Left lobe of liver (tissue), 1 donor: ENCODE results near the gene FCER2. TPM values are rescaled to one million over a fixed set of nuclear protein-coding genes. Genes with fewer than 3 reads are reported as not detected.

ENCODE experiments used
- total RNA-seq: library from RNA; stranded (reverse); gene quantifications from one replicate; pipeline ENCODE4 v1.2.1, GENCODE V29; 2021
- donor health status: DM: no; HTN: yes; CAD: no.

The FCER2 gene
- total RNA-seq, 1 donor from 2014 or later = 0.45 TPM

Other genes starting within 250 kb of the FCER2 start
- gene PEX11G, start 213.1 kb downstream of the FCER2 start, total RNA-seq = 16.5 TPM
- 31.3 TPM for gene ZNF358, start 186.0 kb downstream of the FCER2 start, total RNA-seq
- 25.7 TPM for gene MCOLN1, start 179.5 kb downstream of the FCER2 start, total RNA-seq
- 57.9 TPM for gene PNPLA6, start 166.4 kb downstream of the FCER2 start, total RNA-seq
- 40.8 TPM for gene CAMSAP3, start 106.3 kb downstream of the FCER2 start, total RNA-seq
- 21.2 TPM for gene XAB2, start 72.6 kb downstream of the FCER2 start, total RNA-seq
- gene PET100, start 72.3 kb downstream of the FCER2 start, total RNA-seq = 75.6 TPM
- 1.7 TPM for gene PCP2, start 68.4 kb downstream of the FCER2 start, total RNA-seq
- gene STXBP2, start 65.0 kb downstream of the FCER2 start, total RNA-seq = 48.0 TPM
- not detected for gene RETN, start 33.1 kb downstream of the FCER2 start, total RNA-seq
- 0.18 TPM for gene MCEMP1, start 25.0 kb downstream of the FCER2 start, total RNA-seq
- 53.7 TPM for gene TRAPPC5, start 21.3 kb downstream of the FCER2 start, total RNA-seq
- gene CLEC4G, start 30.0 kb upstream of the FCER2 start, total RNA-seq = 34.3 TPM
- gene CD209, start 45.4 kb upstream of the FCER2 start, total RNA-seq = 1.2 TPM
- gene CLEC4M, start 61.1 kb upstream of the FCER2 start, total RNA-seq = 13.2 TPM
- 4.8 TPM for gene EVI5L, start 128.1 kb upstream of the FCER2 start, total RNA-seq
- gene PRR36, start 172.3 kb upstream of the FCER2 start, total RNA-seq = 0.15 TPM
- 4.3 TPM for gene LRRC8E, start 186.4 kb upstream of the FCER2 start, total RNA-seq
- 20.8 TPM for gene MAP2K7, start 201.7 kb upstream of the FCER2 start, total RNA-seq
- gene TGFBR3L, start 212.7 kb upstream of the FCER2 start, total RNA-seq = 3.4 TPM
- gene SNAPC2, start 218.2 kb upstream of the FCER2 start, total RNA-seq = 4.1 TPM
- not detected for gene CTXN1, start 224.0 kb upstream of the FCER2 start, total RNA-seq
- gene TIMM44, start 241.5 kb upstream of the FCER2 start, total RNA-seq = 33.5 TPM